22Rv1 (cell line): ENCODE data around the gene NRG3.

Experiments
- ZFX ChIP-seq: fragments of 450-650 bp; IDR thresholded peaks from 2 replicates; pipeline ENCODE4 v1.6.1; 2017; ENCODE audit warnings: antibody characterized with exemption, borderline replicate concordance
- TF ChIP-seq, protein P1 (sequence below): fragments of 450-650 bp; IDR thresholded peaks from 2 replicates; pipeline ENCODE4 v1.5.1; 2017; ENCODE audit warnings: mild to moderate bottlenecking

DNA sequence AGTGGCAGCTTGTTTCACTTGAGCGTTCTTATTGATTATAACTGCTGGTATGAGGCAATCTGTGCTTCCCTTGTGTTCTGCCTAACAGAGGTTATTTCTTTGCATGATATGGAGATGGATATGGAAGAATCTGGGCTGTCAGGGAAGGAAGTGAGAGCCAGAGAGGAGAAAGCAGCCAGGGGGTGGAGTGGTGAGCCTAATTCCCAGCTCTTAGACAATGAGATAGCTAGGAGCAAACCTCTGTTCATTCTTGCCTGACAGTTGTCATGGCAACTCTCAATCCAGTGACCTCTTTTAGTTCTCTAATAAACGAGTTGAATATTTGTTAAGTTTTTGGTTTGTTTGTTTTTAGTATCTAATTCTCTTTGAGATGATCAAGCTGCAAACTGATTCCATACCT lies 214.3 kb downstream of the NRG3 start:
- TF ChIP-seq, protein P1, sequence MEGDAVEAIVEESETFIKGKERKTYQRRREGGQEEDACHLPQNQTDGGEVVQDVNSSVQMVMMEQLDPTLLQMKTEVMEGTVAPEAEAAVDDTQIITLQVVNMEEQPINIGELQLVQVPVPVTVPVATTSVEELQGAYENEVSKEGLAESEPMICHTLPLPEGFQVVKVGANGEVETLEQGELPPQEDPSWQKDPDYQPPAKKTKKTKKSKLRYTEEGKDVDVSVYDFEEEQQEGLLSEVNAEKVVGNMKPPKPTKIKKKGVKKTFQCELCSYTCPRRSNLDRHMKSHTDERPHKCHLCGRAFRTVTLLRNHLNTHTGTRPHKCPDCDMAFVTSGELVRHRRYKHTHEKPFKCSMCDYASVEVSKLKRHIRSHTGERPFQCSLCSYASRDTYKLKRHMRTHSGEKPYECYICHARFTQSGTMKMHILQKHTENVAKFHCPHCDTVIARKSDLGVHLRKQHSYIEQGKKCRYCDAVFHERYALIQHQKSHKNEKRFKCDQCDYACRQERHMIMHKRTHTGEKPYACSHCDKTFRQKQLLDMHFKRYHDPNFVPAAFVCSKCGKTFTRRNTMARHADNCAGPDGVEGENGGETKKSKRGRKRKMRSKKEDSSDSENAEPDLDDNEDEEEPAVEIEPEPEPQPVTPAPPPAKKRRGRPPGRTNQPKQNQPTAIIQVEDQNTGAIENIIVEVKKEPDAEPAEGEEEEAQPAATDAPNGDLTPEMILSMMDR, result no peak
- TF ChIP-seq ZFX, result no peak
